ENCODE measurements around the gene CCDC171. TPM values are rescaled to one million over a fixed set of nuclear protein-coding genes. Genes with fewer than 3 reads are reported as not detected.

The CCDC171 gene
- total RNA-seq, 1 experiment from 2014 or later, result 2.4 TPM

GRCh38 chr9:15622318-15622971, 69.6 kb downstream of the CCDC171 start:
- TF ChIP-seq CTCF (conservative IDR thresholded peaks at IDR 0.05), result peak; percentile 58
- no peaks in the 10 kb centered on the region for H3K27me3 ChIP-seq (ENCODE audit: insufficient read depth, low read length)
- H3K4me3 Mint-ChIP-seq, result no peak overlapping the region

More at GRCh38 chr9:15622318-15622971, 69.6 kb downstream of the CCDC171 start:
- H2AK5ac ChIP-seq (ENCODE audit: insufficient read length, low read length), result no peak overlapping the region
- no peaks in the 10 kb centered on the region; the same call in 1 of the 2 replicates for H3K4me1 ChIP-seq (ENCODE audit: insufficient read depth, low read length)
- DNase-seq, result no peak
- no CpG with 5 or more reads among the region's 1 CpG for WGBS (ENCODE audit: extremely low coverage, insufficient read length, low lambda C conversion rate)
- no peaks in the 10 kb centered on the region for H3K9me3 ChIP-seq (ENCODE audit: control insufficient read depth, low read depth, low read length)
- H3K27ac ChIP-seq (ENCODE audit: insufficient read length, low read depth, low read length), result no peak overlapping the region
- no peaks in the 10 kb centered on the region for H3K79me1 ChIP-seq (ENCODE audit: insufficient read depth, low read depth, low read length, poor library complexity, severe bottlenecking)
- H3K4ac ChIP-seq (ENCODE audit: low read depth, low read length), result no peak overlapping the region
- Mint-ChIP-seq H3K4me1 (peaks cover 4 to 7% of the 10 kb centered on the region in 2 experiments; a peak in 1 of 4 replicates), H3K27ac (no peak overlapping the region), H3K36me3 (ENCODE audit: insufficient read depth in 1 of 3, low read depth in 3 of 3) (peaks cover 0 to 6% (median 0%) of the 10 kb centered on the region in 3 experiments; a peak in 6 of 7 replicates), H3K27me3 (ENCODE audit: low read depth) (no peaks in the 10 kb centered on the region; the same call in none of the 2 replicates), H3K9me3 (peaks cover 3 to 7% of the 10 kb centered on the region in 2 experiments)
- no peak overlapping the region for H3K14ac ChIP-seq (ENCODE audit: insufficient read depth, low read length)
- H4K5ac ChIP-seq (ENCODE audit: insufficient read length, low read depth, low read length), result no peak overlapping the region
- H2BK15ac ChIP-seq (ENCODE audit: low read depth, low read length), result no peak overlapping the region
- no peaks in the 10 kb centered on the region for H3K79me2 ChIP-seq (ENCODE audit: insufficient read depth, low read length)
- H4K8ac ChIP-seq (replicated peaks; ENCODE audit: insufficient read length, low read depth, low read length), result no peak overlapping the region
- no peak overlapping the region for H3K56ac ChIP-seq (ENCODE audit: insufficient read length, low read depth, low read length)
- no peaks in the 10 kb centered on the region for H3K23me2 ChIP-seq (ENCODE audit: insufficient read length, low read depth, low read length, poor library complexity, severe bottlenecking)
- no peak overlapping the region for H4K91ac ChIP-seq (ENCODE audit: insufficient read length, low read depth, low read length)
- H2BK5ac ChIP-seq (ENCODE audit: insufficient read length, low read length), result no peak overlapping the region
- no peak overlapping the region for H3K18ac ChIP-seq (ENCODE audit: insufficient read length, low read depth, low read length)
- no peak overlapping the region for H2BK120ac ChIP-seq (ENCODE audit: low read depth, low read length, poor library complexity, severe bottlenecking)
- H2BK12ac ChIP-seq (ENCODE audit: insufficient read length, low read depth, low read length), result no peak overlapping the region
- H2BK20ac ChIP-seq (ENCODE audit: low read depth, low read length, poor library complexity, severe bottlenecking), result no peak overlapping the region
- H3K9ac ChIP-seq (ENCODE audit: extremely low read depth, insufficient read length, low read length), result no peak overlapping the region
- H3K4me2 ChIP-seq (ENCODE audit: insufficient read depth, insufficient read length, low read length), result no peak overlapping the region
- no peaks in the 10 kb centered on the region for H4K20me1 ChIP-seq (ENCODE audit: control insufficient read depth, insufficient read depth, insufficient read length)
- no peak overlapping the region for H3K23ac ChIP-seq (ENCODE audit: insufficient read length, low read depth, low read length)
- no peak overlapping the region for H2AFZ ChIP-seq (ENCODE audit: low read length)
- no peak overlapping the region for H3T11ph ChIP-seq (ENCODE audit: low read length)

Data from H9 (cell line).